IPS-18a (cell line): Measurements from ENCODE around the gene PDZD2.
"Not testable (repeated sequence)": the region's sequence is repeated elsewhere in the genome, so short reads cannot be mapped to it uniquely, and the experiment has no call there.

Source experiments
- H3K27ac ChIP-seq: one replicate; pipeline ENCODE4 v1.5.1; 2013; ENCODE audit warnings: low read length
- H3K27me3 ChIP-seq: one replicate; pipeline ENCODE4 v1.6.1; 2013; ENCODE audit warnings: mild to moderate bottlenecking, low read length; ENCODE audit not compliant: control insufficient read depth, insufficient read depth
- H3K36me3 ChIP-seq: one replicate; pipeline ENCODE4 v1.6.1; 2013; ENCODE audit warnings: low read depth, low read length; ENCODE audit not compliant: control insufficient read depth
- H3K4me1 ChIP-seq: one replicate; pipeline ENCODE4 v1.6.1; 2013; ENCODE audit warnings: low read depth, low read length; ENCODE audit not compliant: control insufficient read depth
- H3K4me3 ChIP-seq: one replicate; pipeline ENCODE4 v1.5.1; 2013; ENCODE audit warnings: low read length
- H3K9ac ChIP-seq: one replicate; pipeline ENCODE4 v1.6.1; 2013; ENCODE audit warnings: mild to moderate bottlenecking, low read length, moderate library complexity
- H3K9me3 ChIP-seq: one replicate; pipeline ENCODE4 v1.6.1; 2013; ENCODE audit warnings: low read depth, low read length; ENCODE audit not compliant: control insufficient read depth

The PDZD2 gene

GRCh38 chr5:32027093-32027716 lies 388.3 kb downstream of the PDZD2 start:
- no peaks in the 10 kb centered on the region for H3K36me3 ChIP-seq
- peaks cover 15% of the 10 kb centered on the region for H3K4me1 ChIP-seq
- no peaks in the 10 kb centered on the region for H3K9me3 ChIP-seq
- H3K27ac ChIP-seq, result no peak overlapping the region
- no peak overlapping the region for H3K4me3 ChIP-seq
- no peaks in the 10 kb centered on the region for H3K27me3 ChIP-seq
- H3K9ac ChIP-seq, result peak overlapping the region; percentile 4

DNA sequence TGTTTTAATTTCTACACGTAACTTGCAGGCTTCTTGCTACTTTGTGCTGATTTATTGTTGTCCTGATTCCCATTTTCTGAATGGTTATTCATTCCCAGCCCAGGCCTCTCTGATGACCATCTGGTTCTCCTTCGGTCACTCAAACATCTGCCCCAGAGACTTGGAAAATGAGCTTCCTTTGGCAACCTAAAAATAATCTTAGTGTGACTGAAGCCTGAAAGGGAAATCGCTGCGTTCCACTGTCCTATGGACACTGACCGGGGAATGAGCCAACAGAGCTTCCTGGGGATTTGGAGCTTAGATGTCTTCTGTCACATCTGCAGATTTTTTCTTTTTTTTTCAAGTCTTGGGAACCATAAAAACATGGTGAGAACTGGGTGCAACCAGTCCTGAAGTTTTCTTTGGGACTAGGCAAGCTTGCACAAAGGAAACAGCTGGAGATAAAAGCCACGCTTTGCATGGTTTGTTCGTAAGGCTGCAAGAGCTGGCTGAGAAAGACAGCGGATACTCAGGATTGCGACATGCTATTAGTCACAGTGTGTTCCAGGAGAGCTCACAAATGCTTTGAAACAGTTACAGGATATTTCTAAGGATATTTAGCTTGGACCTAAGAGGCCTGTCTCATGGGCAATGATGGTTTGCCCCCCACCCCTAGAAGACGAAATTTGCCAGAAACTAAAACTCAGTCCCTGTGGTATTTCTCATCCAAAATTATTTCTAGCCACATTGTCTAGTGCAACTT lies 389.0 kb downstream of the PDZD2 start:
- Histone ChIP-seq H3K4me3 (no peak overlapping the region), H3K27ac (no peak overlapping the region), H3K4me1 (peaks cover 15% of the 10 kb centered on the region), H3K9ac (peak overlapping the region; percentile 4), H3K27me3 (no peaks in the 10 kb centered on the region), H3K36me3 (no peaks in the 10 kb centered on the region), H3K9me3 (no peaks in the 10 kb centered on the region)

DNA sequence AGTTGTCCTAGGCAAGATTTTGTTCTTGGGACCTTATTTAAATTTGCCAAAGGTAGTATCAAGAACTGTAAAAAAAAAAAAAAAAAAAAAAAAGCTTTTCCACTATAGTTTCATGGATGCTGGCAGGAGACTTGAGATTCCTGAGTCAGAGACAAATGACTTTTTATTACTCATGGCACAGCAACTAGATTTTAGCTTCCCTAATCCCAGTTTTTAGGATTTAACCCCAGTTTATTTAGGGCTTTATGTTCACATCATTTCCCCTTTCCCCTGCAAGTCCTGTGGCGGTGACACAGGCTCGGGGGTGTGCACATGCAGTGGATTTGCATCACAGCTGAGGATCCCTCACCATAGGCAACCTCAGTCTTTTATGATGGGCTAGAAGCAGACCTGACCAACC lies 390.3 kb downstream of the PDZD2 start:
- H3K9me3 ChIP-seq, result no peaks in the 10 kb centered on the region
- peaks cover 15% of the 10 kb centered on the region for H3K4me1 ChIP-seq
- H3K4me3 ChIP-seq, result no peak overlapping the region
- no peak overlapping the region for H3K27ac ChIP-seq
- no peaks in the 10 kb centered on the region for H3K27me3 ChIP-seq
- H3K9ac ChIP-seq, result no peak overlapping the region
- no peaks in the 10 kb centered on the region for H3K36me3 ChIP-seq

- Histone ChIP-seq H3K27ac (no peak overlapping the region), H3K27me3 (no peaks in the 10 kb centered on the region), H3K9me3 (no peaks in the 10 kb centered on the region)
Measured at GRCh38 chr5:32029781-32030180, 390.9 kb downstream of the PDZD2 start.

DNA sequence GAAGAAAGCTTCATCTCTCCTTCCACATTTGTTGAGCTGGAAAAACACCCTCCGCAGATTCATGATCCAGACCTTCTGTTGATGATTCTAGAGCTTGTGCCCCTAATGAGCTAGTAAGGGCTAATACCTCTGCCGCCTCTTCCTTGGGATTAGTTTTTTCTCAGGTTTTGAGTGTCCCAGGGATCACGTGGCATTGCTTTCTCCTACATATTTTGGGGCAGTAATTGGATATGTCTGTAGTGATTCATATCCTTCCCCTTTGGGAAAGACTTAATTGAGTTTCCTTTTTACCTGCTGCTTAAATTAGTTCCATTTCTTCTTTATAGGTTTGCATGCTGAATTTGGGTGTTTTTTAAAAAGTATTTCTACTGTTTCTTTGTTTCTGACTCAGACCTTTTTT lies 391.3 kb downstream of the PDZD2 start:
- H3K27me3 ChIP-seq, result no peaks in the 10 kb centered on the region
- H3K27ac ChIP-seq, result no peak overlapping the region

More at GRCh38 chr5:32029781-32030180, 390.9 kb downstream of the PDZD2 start:
- H3K36me3 ChIP-seq, result no peaks in the 10 kb centered on the region
- no peak overlapping the region for H3K4me3 ChIP-seq
- H3K4me1 ChIP-seq, result peaks cover 15% of the 10 kb centered on the region
- no peak overlapping the region for H3K9ac ChIP-seq

GRCh38 chr5:32030686-32031085 lies 391.8 kb downstream of the PDZD2 start:
- no peaks in the 10 kb centered on the region for H3K9me3 ChIP-seq
- H3K27me3 ChIP-seq, result no peaks in the 10 kb centered on the region
- no peaks in the 10 kb centered on the region for H3K36me3 ChIP-seq
- no peak overlapping the region for H3K9ac ChIP-seq
- H3K27ac ChIP-seq, result no peak overlapping the region
- H3K4me1 ChIP-seq, result peaks cover 15% of the 10 kb centered on the region
- H3K4me3 ChIP-seq, result no peak overlapping the region

More for the DNA sequence above, 391.3 kb downstream of the PDZD2 start:
- no peaks in the 10 kb centered on the region for H3K9me3 ChIP-seq
- H3K36me3 ChIP-seq, result no peaks in the 10 kb centered on the region
- peaks cover 15% of the 10 kb centered on the region for H3K4me1 ChIP-seq
- no peak overlapping the region for H3K4me3 ChIP-seq
- no peak overlapping the region for H3K9ac ChIP-seq

DNA sequence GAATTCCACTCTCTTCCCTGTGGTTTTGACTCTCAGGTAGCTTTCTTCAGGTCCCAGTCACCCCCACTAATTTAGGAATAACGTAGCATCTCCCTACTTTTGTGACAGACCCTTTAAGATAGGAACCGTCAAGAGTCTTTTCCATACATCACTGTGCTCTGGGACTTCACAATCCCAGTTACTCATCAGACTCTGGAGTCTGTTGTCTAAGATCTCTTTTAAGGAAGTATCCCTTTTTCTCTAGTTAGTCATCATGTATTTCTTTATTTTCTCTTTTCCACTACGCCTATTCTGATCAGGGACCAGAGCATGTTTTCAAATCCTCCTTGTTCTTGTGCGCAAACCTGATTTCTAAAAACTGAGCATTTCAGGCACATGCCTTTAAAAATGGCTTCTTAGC lies 392.2 kb downstream of the PDZD2 start:
- Histone ChIP-seq H3K4me3 (no peak overlapping the region), H3K9me3 (no peaks in the 10 kb centered on the region), H3K27ac (no peak overlapping the region), H3K9ac (no peak overlapping the region), H3K36me3 (no peaks in the 10 kb centered on the region), H3K4me1 (peaks cover 15% of the 10 kb centered on the region), H3K27me3 (no peaks in the 10 kb centered on the region)

DNA sequence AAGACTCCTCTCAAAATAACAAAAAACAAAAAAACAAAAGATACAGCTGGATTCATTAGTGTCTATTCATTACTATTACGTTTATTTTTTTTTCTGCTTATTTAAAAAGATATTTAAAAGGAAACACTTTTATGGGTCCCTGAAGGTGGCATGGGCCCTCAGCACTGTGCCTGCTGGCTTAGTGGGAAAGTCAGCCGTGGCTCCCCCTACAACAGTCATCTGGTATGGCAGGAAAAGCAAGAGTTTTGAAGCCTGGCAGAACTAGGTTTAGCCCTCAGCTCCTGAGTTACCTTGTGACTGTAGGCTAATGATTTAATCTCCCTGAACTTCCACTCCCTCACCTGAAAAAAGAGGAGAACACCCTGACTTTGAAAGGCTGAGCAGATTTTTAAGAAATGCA lies 399.6 kb downstream of the PDZD2 start:
- no peak overlapping the region for H3K27ac ChIP-seq
- no peak overlapping the region for H3K9ac ChIP-seq
- no peaks in the 10 kb centered on the region for H3K27me3 ChIP-seq
- H3K4me1 ChIP-seq, result no peaks in the 10 kb centered on the region
- no peaks in the 10 kb centered on the region for H3K9me3 ChIP-seq
- H3K36me3 ChIP-seq, result no peaks in the 10 kb centered on the region
- no peak overlapping the region for H3K4me3 ChIP-seq

GRCh38 chr5:32039133-32039532 lies 400.2 kb downstream of the PDZD2 start:
- H3K27me3 ChIP-seq, H3K4me1 ChIP-seq, H3K27ac ChIP-seq, H3K36me3 ChIP-seq, H3K9ac ChIP-seq, H3K9me3 ChIP-seq, H3K4me3 ChIP-seq: not testable (repeated sequence)

DNA sequence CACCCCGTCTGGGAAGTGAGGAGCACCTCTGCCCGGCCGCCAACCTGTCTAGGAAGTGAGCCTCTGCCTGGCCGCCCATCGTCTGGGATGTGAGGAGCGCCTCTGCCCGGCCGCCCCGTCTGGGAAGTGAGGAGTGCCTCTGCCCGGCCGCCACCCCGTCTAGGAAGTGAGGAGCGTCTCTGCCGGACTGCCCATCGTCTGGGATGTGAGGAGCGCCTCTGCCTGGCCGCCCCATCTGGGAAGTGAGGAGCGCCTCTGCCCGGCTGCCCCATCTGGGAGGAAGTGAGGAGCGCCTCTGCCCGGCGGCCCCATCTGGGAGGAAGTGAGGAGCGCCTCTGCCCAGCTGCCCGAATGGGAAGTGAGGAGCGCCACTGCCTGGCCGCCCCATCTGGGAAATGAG lies 400.7 kb downstream of the PDZD2 start:
- not testable (repeated sequence) for H3K36me3 ChIP-seq, H3K27ac ChIP-seq, H3K4me1 ChIP-seq, H3K9me3 ChIP-seq, H3K4me3 ChIP-seq, H3K27me3 ChIP-seq, H3K9ac ChIP-seq

DNA sequence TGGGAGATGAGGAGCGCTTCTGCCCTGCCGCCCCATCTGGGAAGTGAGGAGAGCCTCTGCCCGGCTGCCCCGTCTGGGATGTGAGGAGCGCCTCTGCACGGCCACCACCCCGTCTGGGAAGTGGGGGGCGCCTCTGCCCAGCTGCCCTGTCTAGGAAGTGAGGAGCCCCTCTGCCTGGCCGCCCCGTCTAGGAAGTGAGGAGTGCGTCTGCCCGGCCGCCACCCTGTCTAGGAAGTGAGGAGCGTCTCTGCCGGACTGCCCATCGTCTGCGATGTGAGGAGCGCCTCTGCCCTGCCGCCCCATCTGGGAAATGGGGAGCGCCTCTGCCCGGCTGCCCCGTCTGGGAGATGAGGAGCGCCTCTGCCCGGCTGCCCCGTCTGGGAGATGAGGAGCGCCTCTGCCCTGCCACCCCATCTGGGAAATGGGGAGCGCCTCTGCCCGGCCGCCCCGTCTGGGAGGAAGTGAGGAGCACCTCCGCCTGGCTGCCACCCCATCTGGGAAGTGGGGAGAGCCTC lies 401.3 kb downstream of the PDZD2 start:
- not testable (repeated sequence) for H3K27ac ChIP-seq, H3K9ac ChIP-seq

GRCh38 chr5:32042551-32042961 lies 403.6 kb downstream of the PDZD2 start:
- Histone ChIP-seq H3K36me3 (no peaks in the 10 kb centered on the region), H3K9ac (no peak overlapping the region), H3K27me3 (no peaks in the 10 kb centered on the region), H3K9me3 (no peaks in the 10 kb centered on the region), H3K27ac (no peak overlapping the region), H3K4me3 (no peak overlapping the region), H3K4me1 (no peaks in the 10 kb centered on the region)

More for the DNA sequence above, 401.3 kb downstream of the PDZD2 start:
- not testable (repeated sequence) for H3K36me3 ChIP-seq, H3K4me3 ChIP-seq, H3K27me3 ChIP-seq, H3K9me3 ChIP-seq, H3K4me1 ChIP-seq
